Adipocyte (in vitro differentiated cells): ENCODE measurements around the gene GSC2.

Source experiments
- DNase-seq: peaks from one replicate; pipeline ENCODE4 v3.0.0-alpha.2; 2015; ENCODE audit warnings: low read depth
- H3K27me3 ChIP-seq: replicated peaks from 2 replicates; pipeline ENCODE4 v1.7.0; 2013; ENCODE audit warnings: mild to moderate bottlenecking, low read length, moderate library complexity; ENCODE audit not compliant: control insufficient read depth, insufficient read depth
- H3K36me3 ChIP-seq: 2 replicates; pipeline ENCODE4 v1.7.0; 2013; ENCODE audit warnings: low read length, mild to moderate bottlenecking, moderate library complexity; ENCODE audit not compliant: control insufficient read depth, insufficient read depth, severe bottlenecking
- H3K4me1 ChIP-seq: 2 replicates; pipeline ENCODE4 v1.7.0; 2013; ENCODE audit warnings: mild to moderate bottlenecking, low read length, moderate library complexity; ENCODE audit not compliant: control insufficient read depth, insufficient read depth
- H3K4me3 ChIP-seq: 2 replicates; pipeline ENCODE4 v1.7.0; 2013; ENCODE audit warnings: mild to moderate bottlenecking, low read length, moderate library complexity
- H3K9ac ChIP-seq: 2 replicates; pipeline ENCODE4 v1.7.0; 2013; ENCODE audit warnings: mild to moderate bottlenecking, low read length, moderate library complexity
- H3K9me3 ChIP-seq: 2 replicates; pipeline ENCODE4 v1.7.0; 2013; ENCODE audit warnings: mild to moderate bottlenecking, low read length, moderate library complexity; ENCODE audit not compliant: control insufficient read depth

GSC2 gene

DNA sequence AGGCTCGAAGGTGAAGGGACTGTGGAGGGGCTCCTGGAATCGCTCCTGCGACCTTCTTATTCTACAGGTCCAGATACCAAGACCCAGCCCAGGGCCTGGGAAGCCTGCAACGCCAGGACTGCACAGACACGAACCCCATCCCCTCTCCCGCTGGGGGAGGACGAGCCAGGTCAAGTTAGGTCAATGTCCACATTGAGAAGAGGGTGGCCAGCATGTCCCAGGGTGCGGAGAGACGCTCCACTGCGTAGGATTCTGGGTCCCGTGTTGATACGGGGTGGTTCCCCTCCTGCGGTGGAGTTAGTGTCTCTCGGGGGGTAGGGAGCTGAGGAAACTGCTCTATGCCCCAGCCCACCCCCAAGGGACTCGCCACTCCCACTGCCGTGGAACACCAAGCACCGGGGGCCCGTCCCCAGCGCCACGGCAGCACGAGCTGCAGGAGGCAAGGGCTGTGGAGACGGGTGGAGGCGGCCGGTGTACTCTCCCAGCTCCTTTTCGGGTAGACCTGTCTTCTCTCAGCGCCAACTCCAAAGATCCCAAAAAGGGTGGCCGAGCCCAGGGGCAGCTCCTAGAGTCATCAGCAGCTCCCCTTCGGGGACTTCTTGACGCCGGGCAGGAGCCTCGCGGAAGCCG is 1.6 kb downstream of the GSC2 start:
- peaks cover 4% of the 10 kb centered on the region for H3K4me1 ChIP-seq
- H3K36me3 ChIP-seq = no peaks in the 10 kb centered on the region
- H3K9ac ChIP-seq = no peak overlapping the region
- peaks cover 50% of the 10 kb centered on the region for H3K27me3 ChIP-seq
- no peak overlapping the region for H3K4me3 ChIP-seq
- peaks cover 7% of the 10 kb centered on the region for H3K9me3 ChIP-seq
- no peak for DNase-seq

DNA sequence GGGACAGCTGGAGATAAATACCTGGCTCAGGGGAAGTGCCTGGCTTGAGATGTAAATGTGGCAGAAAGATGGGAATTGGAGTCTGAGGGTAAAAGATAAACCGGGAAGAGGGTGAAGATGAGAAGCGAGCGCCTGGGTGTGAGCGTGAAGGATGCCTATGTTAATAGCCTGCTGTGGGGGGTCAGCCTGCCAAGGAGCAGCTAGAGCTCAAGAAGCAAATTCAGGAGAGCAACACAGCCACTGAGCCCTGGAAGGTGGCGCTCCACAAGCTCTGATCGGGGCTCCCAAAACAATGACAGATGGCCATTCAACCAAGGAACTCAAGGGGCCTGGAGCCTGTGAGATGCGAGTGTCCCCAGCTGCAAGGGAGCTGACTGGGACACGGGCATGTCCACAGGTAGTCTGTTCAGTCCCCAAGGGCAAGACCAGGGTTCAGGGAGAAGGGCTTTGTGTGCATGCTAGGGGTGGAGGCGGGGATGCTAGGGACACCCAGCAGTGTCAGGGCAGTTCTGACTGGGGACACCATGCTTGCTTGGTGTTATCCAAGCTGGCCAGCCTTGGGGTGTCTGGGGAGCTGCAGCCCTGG is 2.8 kb downstream of the GSC2 start:
- H3K36me3 ChIP-seq = peaks cover 4% of the 10 kb centered on the region
- no peak for DNase-seq
- peaks cover 7% of the 10 kb centered on the region for H3K9me3 ChIP-seq
- peaks cover 44% of the 10 kb centered on the region for H3K27me3 ChIP-seq
- no peak overlapping the region for H3K9ac ChIP-seq
- peaks cover 8% of the 10 kb centered on the region for H3K4me1 ChIP-seq
- no peak overlapping the region for H3K4me3 ChIP-seq

DNA sequence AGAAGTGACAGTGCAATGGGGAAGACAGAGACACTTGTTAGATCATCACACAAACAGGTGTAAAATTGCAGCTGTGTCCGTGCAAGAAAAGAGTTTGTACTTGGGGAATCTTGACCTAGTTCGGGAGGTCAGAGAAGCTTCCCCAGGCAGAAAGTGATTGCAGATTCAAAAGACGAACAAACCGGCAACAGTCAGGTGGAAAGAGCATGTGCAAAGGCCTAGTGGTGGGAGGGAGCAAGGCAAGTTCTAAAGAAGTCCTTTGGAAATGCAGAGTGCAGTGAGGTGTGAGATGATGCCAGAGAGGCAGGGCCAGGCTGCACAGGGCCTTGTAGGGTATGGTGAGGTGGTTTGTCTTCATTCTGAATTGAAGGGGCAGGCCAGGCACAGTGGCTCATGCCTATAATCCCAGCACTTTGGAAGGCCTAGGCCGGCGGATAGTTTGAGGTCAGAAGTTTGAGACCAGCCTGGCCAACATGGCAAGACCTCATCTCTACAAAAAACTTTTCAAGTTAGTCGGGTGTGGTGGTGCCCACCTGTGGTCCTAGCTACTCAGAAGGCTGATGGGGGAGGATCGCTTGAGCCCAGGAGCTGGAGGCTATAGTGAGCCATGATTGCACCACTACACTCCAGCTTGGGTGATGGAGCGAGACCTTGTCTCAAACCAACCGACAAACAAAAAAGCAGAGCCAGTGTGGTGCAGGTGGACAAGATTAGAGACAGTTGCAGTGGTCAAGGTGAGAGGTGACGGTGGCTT is 3.7 kb downstream of the GSC2 start:
- Histone ChIP-seq H3K9me3 (peaks cover 2% of the 10 kb centered on the region), H3K4me3 (no peak overlapping the region), H3K4me1 (peaks cover 8% of the 10 kb centered on the region), H3K9ac (no peak overlapping the region), H3K27me3 (peaks cover 35% of the 10 kb centered on the region), H3K36me3 (peaks cover 10% of the 10 kb centered on the region)
- DNase-seq = no peak

DNA sequence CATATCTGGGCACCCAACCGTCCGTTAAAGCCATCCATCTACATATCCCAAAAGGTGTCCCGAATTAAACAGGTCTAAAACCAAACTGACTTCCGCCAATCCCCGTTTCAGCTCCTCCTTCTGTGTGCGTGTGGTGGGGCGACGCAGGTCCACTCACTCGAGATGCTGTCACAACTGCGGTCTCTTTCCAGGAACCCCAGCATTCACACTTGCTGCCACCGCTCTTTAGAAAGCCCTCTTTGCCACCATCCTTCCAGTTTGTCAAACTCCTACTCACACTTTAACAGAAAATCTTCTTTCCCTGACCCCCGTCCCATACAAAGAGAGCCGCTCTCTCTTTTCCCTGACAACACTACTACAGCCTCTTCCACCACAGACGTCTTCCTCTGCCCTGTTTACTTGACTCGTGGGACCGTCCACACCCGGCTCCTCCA is 6.1 kb downstream of the GSC2 start:
- Histone ChIP-seq H3K27me3 (peaks cover 23% of the 10 kb centered on the region), H3K4me3 (peak overlapping the region; percentile 96), H3K36me3 (peaks cover 34% of the 10 kb centered on the region), H3K4me1 (peaks cover 8% of the 10 kb centered on the region), H3K9me3 (no peaks in the 10 kb centered on the region), H3K9ac (peak overlapping the region; percentile 94)
- peak; percentile 52 for DNase-seq

DNA sequence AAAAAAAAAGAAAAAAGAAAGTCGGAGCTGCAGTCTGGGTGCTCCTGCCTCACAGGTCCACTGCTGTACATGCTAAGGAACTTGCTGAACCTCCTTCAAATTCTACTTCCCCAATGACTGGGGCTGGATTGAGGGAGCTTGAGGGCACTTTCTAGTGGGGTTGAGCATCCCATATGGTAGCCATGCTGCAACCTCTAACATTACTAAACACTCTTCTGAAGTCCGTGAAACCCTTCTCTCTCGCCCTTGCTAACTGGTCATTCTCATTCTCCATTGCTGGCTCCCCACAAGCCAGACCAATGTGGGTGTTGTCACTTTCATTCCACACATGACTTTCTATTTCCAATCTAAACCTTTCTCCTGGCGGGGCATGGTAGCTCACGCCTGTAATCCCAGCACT is 6.9 kb downstream of the GSC2 start:
- Histone ChIP-seq H3K4me1 (peaks cover 8% of the 10 kb centered on the region), H3K4me3 (peak overlapping the region; percentile 96), H3K9me3 (no peaks in the 10 kb centered on the region), H3K9ac (no peak overlapping the region), H3K36me3 (peaks cover 41% of the 10 kb centered on the region), H3K27me3 (peaks cover 16% of the 10 kb centered on the region)
- DNase-seq = no peak

DNA sequence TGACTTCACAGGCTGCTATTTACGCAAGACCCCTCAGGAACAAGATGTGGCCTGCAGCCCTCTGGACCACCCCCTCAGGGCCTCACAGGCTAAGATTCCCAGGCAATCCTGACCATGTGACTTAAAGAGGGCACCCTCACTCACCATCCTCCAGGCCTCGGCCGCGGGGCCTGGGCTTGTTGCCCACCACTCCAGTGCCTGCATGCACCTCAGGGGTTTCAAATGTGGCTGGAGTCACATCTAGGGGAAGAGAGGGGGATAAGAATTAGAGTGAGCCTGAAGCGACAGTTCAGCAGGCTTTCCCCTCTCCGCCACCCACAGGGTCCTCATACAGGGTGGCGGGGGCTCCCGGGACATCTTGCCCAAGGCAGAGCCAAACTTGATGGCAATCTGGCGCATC is 7.7 kb downstream of the GSC2 start:
- Histone ChIP-seq H3K4me3 (no peak overlapping the region), H3K36me3 (peaks cover 49% of the 10 kb centered on the region)

DNA sequence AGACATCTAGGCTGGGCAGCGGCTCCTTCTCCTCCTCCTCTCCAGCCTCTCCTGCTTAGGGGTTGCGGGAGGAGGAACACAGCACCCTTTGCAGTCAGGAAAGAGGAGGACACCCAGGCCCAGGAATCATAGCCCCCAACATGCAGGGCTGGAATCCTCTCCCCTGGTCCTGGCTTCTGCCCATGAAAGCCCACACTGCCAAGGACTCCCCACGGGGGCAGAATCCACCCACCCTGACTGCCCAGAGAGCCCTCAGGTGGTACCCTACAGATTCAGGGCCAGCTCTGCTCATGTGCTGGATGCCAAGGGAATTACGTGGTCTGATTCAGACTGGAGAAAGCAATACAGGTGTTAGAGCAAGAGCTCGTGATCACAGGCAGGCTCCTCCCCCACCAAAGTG is 10.1 kb downstream of the GSC2 start:
- Histone ChIP-seq H3K27me3 (no peaks in the 10 kb centered on the region), H3K36me3 (peaks cover 68% of the 10 kb centered on the region), H3K9me3 (no peaks in the 10 kb centered on the region), H3K4me3 (no peak overlapping the region), H3K4me1 (peaks cover 8% of the 10 kb centered on the region), H3K9ac (no peak overlapping the region)
- no peak for DNase-seq

More for the DNA sequence above, 7.7 kb downstream of the GSC2 start:
- Histone ChIP-seq H3K9me3 (no peaks in the 10 kb centered on the region), H3K9ac (no peak overlapping the region), H3K27me3 (peaks cover 7% of the 10 kb centered on the region), H3K4me1 (peaks cover 8% of the 10 kb centered on the region)
- DNase-seq = no peak

DNA sequence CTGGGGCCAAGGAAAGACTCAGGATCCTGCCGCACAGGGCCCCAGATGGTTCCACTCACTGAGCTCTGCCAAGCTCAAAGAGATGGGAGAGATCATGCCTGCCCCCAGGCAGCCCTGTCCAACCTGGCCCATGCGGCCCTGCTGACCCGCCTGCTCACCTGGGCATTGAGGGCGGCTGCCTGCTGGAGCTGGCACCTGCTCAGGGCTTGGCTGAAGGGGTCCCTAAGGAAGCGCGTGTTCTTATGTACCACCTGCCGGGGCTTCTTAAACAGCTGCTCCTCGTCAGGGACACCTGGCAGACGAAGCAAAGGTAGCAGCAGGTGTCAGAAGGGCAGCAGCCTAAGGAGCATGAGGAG is 11.1 kb downstream of the GSC2 start:
- Histone ChIP-seq H3K9ac (no peak overlapping the region), H3K27me3 (no peaks in the 10 kb centered on the region), H3K4me3 (no peak overlapping the region), H3K4me1 (peaks cover 8% of the 10 kb centered on the region), H3K9me3 (no peaks in the 10 kb centered on the region), H3K36me3 (peaks cover 78% of the 10 kb centered on the region)
- no peak for DNase-seq

DNA sequence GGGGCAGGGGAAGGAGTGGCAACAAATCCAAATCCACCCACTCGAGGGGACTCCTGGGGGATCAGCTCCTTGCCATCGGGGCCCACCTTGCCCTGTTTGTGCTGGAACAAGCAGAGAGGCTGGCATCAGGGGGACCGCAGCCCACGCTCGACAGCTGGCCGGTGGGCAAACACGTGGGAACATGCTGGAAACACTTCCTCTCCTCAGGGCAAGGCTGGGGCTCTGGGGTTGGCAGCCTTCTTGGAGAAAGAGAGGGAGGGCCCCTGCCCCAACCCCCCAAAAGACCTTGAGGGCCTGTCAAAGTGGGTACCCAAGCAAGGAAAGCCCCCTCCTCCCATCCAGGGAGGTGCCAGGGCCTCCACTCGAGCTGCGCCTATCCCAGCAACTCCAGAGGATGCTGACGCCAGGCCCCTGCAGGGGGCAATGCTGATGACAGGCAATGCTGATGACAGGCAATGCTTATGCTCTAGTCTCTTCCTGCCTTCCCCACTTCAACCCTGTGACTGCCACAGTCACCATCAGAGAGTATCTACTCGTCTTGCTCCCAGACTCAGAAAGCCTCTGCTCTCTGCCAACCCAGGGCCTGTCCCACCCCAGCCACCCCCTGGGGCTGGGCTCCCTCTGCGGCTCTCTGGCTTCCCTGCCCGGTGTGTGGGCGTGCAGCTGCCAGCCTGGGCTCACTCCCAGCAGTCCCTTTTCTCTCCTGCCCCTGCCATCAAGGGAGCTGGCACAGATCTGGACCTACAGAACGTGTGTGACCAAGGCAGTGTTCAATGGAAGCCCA is 11.7 kb downstream of the GSC2 start:
- peaks cover 83% of the 10 kb centered on the region for H3K36me3 ChIP-seq

DNA sequence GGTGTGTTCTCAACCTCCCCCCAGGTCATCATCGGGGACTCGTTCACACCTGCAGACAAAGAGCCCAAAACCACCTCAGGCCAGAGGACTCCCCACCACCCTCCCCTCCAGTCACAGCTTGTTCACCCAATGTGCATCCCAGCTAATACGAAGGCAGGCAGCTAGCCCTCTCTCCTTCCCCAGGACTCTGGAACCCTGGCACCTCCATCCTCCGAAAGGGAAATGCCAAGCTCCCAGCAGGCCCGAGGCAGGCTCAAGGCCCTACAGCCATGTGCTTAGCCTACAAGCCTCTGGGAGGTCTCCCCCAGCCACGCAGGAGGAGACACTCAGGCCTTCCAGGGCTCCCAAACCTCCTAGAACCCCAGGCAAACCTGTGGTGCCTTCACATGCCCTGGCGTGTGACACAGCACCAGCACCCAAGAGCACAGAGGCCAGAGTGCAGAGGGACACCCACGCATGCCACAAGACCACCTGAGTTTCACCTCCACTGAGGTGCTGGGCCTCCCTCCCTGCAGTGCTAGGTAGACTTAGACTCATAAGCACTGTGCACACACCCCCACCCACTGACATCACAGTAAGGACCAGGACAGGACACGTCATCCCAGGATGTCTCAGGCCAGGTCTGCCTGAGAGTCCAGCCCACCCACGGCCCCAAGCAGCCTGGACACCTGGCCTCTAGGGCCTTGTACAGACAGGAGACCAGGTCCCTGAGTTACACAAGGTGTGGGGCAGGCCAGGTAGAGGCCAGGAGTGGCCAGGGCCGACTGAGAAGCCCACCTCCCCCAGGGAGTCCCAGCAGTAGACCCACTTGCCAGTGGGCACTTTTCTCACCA is 12.5 kb downstream of the GSC2 start:
- H3K36me3 ChIP-seq = peaks cover 89% of the 10 kb centered on the region

More for the DNA sequence above, 11.7 kb downstream of the GSC2 start:
- peaks cover 3% of the 10 kb centered on the region for H3K4me1 ChIP-seq
- no peaks in the 10 kb centered on the region for H3K27me3 ChIP-seq
- no peak overlapping the region for H3K9ac ChIP-seq
- DNase-seq = no peak
- no peaks in the 10 kb centered on the region for H3K9me3 ChIP-seq
- H3K4me3 ChIP-seq = no peak overlapping the region

More for the DNA sequence above, 12.5 kb downstream of the GSC2 start:
- Histone ChIP-seq H3K27me3 (no peaks in the 10 kb centered on the region), H3K4me3 (no peak overlapping the region), H3K9ac (no peak overlapping the region), H3K9me3 (no peaks in the 10 kb centered on the region), H3K4me1 (no peaks in the 10 kb centered on the region)
- DNase-seq = no peak
